Measurements from ENCODE around the gene AGK.

The AGK gene

DNA sequence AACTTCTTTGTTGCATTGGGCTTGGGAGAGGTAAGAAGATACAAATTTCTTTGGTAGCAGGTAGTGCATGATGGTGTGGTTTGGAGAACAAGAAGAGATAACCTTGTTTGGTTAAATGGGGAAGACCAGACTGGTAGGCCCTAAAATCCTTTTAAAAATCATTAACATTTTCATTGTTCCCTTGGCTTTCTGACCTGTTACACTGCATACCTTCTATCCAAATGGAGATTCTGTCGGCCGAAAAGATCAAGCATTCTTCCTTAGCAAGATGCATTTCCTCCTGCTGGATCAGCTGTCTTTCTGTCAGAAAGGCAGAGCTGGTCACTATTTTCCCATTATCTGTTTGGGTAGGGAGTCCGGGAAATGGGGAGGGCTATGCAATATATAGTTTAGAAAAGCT is 33.7 kb downstream of the AGK start:
- DNase-seq (ENCODE audit: low read depth), result no peak
- TF ChIP-seq MAX (IDR thresholded peaks at IDR 0.05; ENCODE audit: low read depth, low read length) (no peak), POLR2A (IDR thresholded peaks at IDR 0.05; ENCODE audit: extremely low read depth, insufficient read length) (no peak), MYC (IDR thresholded peaks at IDR 0.05; ENCODE audit: low read depth, low read length) (no peak)
- TF ChIP-seq, protein P1, sequence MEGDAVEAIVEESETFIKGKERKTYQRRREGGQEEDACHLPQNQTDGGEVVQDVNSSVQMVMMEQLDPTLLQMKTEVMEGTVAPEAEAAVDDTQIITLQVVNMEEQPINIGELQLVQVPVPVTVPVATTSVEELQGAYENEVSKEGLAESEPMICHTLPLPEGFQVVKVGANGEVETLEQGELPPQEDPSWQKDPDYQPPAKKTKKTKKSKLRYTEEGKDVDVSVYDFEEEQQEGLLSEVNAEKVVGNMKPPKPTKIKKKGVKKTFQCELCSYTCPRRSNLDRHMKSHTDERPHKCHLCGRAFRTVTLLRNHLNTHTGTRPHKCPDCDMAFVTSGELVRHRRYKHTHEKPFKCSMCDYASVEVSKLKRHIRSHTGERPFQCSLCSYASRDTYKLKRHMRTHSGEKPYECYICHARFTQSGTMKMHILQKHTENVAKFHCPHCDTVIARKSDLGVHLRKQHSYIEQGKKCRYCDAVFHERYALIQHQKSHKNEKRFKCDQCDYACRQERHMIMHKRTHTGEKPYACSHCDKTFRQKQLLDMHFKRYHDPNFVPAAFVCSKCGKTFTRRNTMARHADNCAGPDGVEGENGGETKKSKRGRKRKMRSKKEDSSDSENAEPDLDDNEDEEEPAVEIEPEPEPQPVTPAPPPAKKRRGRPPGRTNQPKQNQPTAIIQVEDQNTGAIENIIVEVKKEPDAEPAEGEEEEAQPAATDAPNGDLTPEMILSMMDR (IDR thresholded peaks at IDR 0.05; ENCODE audit: low read depth, low read length), result no peak
- H3K4me3 ChIP-seq (ENCODE audit: low read depth, low read length), result no peak overlapping the region

- DNase-seq (ENCODE audit: low read depth), result no peak
- TF ChIP-seq MYC (IDR thresholded peaks at IDR 0.05; ENCODE audit: low read depth, low read length) (no peak), POLR2A (IDR thresholded peaks at IDR 0.05; ENCODE audit: extremely low read depth, insufficient read length) (no peak), MAX (IDR thresholded peaks at IDR 0.05; ENCODE audit: low read depth, low read length) (no peak)
- TF ChIP-seq, protein P1 (IDR thresholded peaks at IDR 0.05; ENCODE audit: low read depth, low read length), result no peak
- no peak overlapping the region for H3K4me3 ChIP-seq (ENCODE audit: low read depth, low read length)
Measured at GRCh38 chr7:141585592-141586510, 34.6 kb downstream of the AGK start.

DNA sequence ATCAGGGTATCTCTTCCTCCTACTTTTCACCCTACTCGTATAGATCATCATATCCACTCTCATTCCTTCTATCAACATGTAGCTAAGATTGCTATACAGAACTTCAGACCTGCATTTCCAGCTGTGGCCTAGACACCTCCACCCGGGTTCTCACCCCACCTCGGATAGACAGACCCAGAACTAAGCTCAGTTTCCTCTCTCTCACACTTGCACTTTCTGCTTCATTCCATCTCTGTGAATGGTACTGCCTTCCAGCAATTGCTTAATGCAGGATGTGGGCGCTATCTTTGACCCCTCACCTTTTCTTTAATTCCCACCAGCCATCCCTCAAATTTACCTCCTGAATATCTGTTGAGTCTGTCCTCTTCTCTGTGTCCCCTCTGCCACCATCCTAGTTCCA is 35.7 kb downstream of the AGK start:
- no peak for DNase-seq (ENCODE audit: low read depth)
- no peak for TF ChIP-seq MYC (IDR thresholded peaks at IDR 0.05; ENCODE audit: low read depth, low read length)
- TF ChIP-seq POLR2A (IDR thresholded peaks at IDR 0.05; ENCODE audit: extremely low read depth, insufficient read length), result no peak
- TF ChIP-seq MAX (IDR thresholded peaks at IDR 0.05; ENCODE audit: low read depth, low read length), result no peak
- TF ChIP-seq, protein P1 (IDR thresholded peaks at IDR 0.05; ENCODE audit: low read depth, low read length), result no peak
- no peak overlapping the region for H3K4me3 ChIP-seq (ENCODE audit: low read depth, low read length)

DNA sequence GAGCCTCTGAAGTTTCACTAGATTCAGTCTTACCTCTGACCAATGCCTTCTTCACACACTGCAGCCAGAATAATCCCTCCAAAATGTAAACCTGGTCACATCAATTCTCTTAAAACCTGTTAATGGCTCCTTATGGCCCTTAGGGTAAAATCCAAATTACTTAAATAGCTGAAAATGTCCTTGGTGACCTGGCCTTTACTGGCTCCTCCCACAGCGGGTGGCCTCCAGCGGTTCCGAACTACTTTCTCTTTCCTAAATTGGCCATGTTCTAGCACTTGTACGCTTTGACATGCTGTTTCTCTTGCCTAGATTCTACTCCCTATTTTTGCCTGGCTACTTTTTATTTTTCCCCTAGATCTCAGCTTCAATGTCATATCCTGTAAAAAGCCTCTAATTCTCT is 36.1 kb downstream of the AGK start:
- no peak for DNase-seq (ENCODE audit: low read depth)
- H3K4me3 ChIP-seq (ENCODE audit: low read depth, low read length), result no peak overlapping the region
- TF ChIP-seq MYC (IDR thresholded peaks at IDR 0.05; ENCODE audit: low read depth, low read length), result no peak
- TF ChIP-seq POLR2A (IDR thresholded peaks at IDR 0.05; ENCODE audit: extremely low read depth, insufficient read length), result no peak
- TF ChIP-seq, protein P1 (IDR thresholded peaks at IDR 0.05; ENCODE audit: low read depth, low read length), result no peak
- no peak for TF ChIP-seq MAX (IDR thresholded peaks at IDR 0.05; ENCODE audit: low read depth, low read length)

- DNase-seq (ENCODE audit: low read depth), result no peak
- H3K4me3 ChIP-seq (ENCODE audit: low read depth, low read length), result no peak overlapping the region
- TF ChIP-seq, protein P1 (IDR thresholded peaks at IDR 0.05; ENCODE audit: low read depth, low read length), result no peak
- TF ChIP-seq MAX (IDR thresholded peaks at IDR 0.05; ENCODE audit: low read depth, low read length), result no peak
- no peak for TF ChIP-seq MYC (IDR thresholded peaks at IDR 0.05; ENCODE audit: low read depth, low read length)
- TF ChIP-seq POLR2A (IDR thresholded peaks at IDR 0.05; ENCODE audit: extremely low read depth, insufficient read length), result no peak
Measured at GRCh38 chr7:141588912-141589311, 37.7 kb downstream of the AGK start.
